GM21423 (cell line): Measurements from ENCODE around the gene OR2D3.
"Not testable (repeated sequence)": the region's sequence is repeated elsewhere in the genome, so short reads cannot be mapped to it uniquely, and the experiment has no call there.

Experiments used
- ATAC-seq: cut with Tn5 transposase; IDR thresholded peaks from one replicate; pipeline ENCODE4 v1.9.1; 2021; ENCODE audit warnings: mild to moderate bottlenecking, moderate library complexity; ENCODE audit not compliant: unreplicated experiment

OR2D3 gene

GRCh38 chr11:6927030-6927617, 6.3 kb downstream of the OR2D3 start:
- ATAC-seq = peak; percentile 77

GRCh38 chr11:6928916-6929315, 8.1 kb downstream of the OR2D3 start:
- ATAC-seq = no peak

GRCh38 chr11:6931146-6931713, 10.4 kb downstream of the OR2D3 start:
- ATAC-seq = no peak

GRCh38 chr11:6932145-6932544, 11.3 kb downstream of the OR2D3 start:
- no peak for ATAC-seq

- ATAC-seq = no peak
Measured at GRCh38 chr11:6941970-6942369, 21.2 kb downstream of the OR2D3 start.

GRCh38 chr11:6943131-6943530, 22.3 kb downstream of the OR2D3 start:
- no peak for ATAC-seq

GRCh38 chr11:6954248-6954647, 33.4 kb downstream of the OR2D3 start:
- not testable (repeated sequence) for ATAC-seq

- no peak for ATAC-seq
Measured at GRCh38 chr11:6962141-6962540, 41.3 kb downstream of the OR2D3 start.

- ATAC-seq = no peak
Measured at GRCh38 chr11:6962673-6963072, 41.9 kb downstream of the OR2D3 start.

GRCh38 chr11:6968816-6969215, 48.0 kb downstream of the OR2D3 start:
- ATAC-seq = no peak

GRCh38 chr11:6969854-6970253, 49.1 kb downstream of the OR2D3 start:
- not testable (repeated sequence) for ATAC-seq
